Endodermal cell (in vitro differentiated cells): ENCODE measurements around the gene KRTAP5-9. TPM values are rescaled to one million over a fixed set of nuclear protein-coding genes. Genes with fewer than 3 reads are reported as not detected.

Experiments
- DNase-seq: peaks from one replicate; pipeline ENCODE4 v3.0.0-alpha.2; 2017
- H3K27ac ChIP-seq: 2 replicates; pipeline ENCODE4 v1.5.1; 2013; ENCODE audit warnings: mild to moderate bottlenecking, low read depth, low read length, moderate library complexity
- H3K27me3 ChIP-seq: 2 replicates; pipeline ENCODE4 v1.6.1; 2013; ENCODE audit warnings: mild to moderate bottlenecking, low read length, moderate library complexity; ENCODE audit not compliant: insufficient read depth, control insufficient read depth, poor library complexity, severe bottlenecking
- H3K36me3 ChIP-seq: 2 replicates; pipeline ENCODE4 v1.7.0; 2013; ENCODE audit warnings: mild to moderate bottlenecking, low read length, moderate library complexity; ENCODE audit not compliant: control insufficient read depth, insufficient read depth
- H3K4me1 ChIP-seq: one replicate; pipeline ENCODE4 v1.7.0; 2013; ENCODE audit warnings: low read length; ENCODE audit not compliant: control insufficient read depth, insufficient read depth
- H3K4me3 ChIP-seq: 2 replicates; pipeline ENCODE4 v1.5.1; 2013; ENCODE audit warnings: mild to moderate bottlenecking, low read length, moderate library complexity
- H3K9ac ChIP-seq: 2 replicates; pipeline ENCODE4 v1.6.1; 2013; ENCODE audit warnings: mild to moderate bottlenecking, low read length, moderate library complexity; ENCODE audit not compliant: poor library complexity, severe bottlenecking; ENCODE audit errors: extremely low read depth
- H3K9me3 ChIP-seq: 2 replicates; pipeline ENCODE4 v1.6.1; 2013; ENCODE audit warnings: mild to moderate bottlenecking, low read length, moderate library complexity; ENCODE audit not compliant: control insufficient read depth
- H3K27ac Mint-ChIP-seq: 2 replicates; pipeline ENCODE4 v1.8.0; 2020; ENCODE audit warnings: mixed read lengths
- H3K27me3 Mint-ChIP-seq: 2 replicates; pipeline ENCODE4 v1.8.0; 2021; ENCODE audit warnings: mild to moderate bottlenecking, mixed read lengths; ENCODE audit not compliant: insufficient read depth
- H3K36me3 Mint-ChIP-seq: 2 replicates; pipeline ENCODE4 v1.8.0; 2020; ENCODE audit warnings: low read depth, mixed read lengths
- H3K4me1 Mint-ChIP-seq: 2 replicates; pipeline ENCODE4 v1.8.0; 2020; ENCODE audit warnings: mixed read lengths
- H3K4me3 Mint-ChIP-seq: 2 replicates; pipeline ENCODE4 v1.8.0; 2020; ENCODE audit warnings: mild to moderate bottlenecking, moderate library complexity, mixed read lengths
- H3K9me3 Mint-ChIP-seq: 2 replicates; pipeline ENCODE4 v1.8.0; 2020; ENCODE audit warnings: mild to moderate bottlenecking, mixed read lengths
- WGBS, 2 experiments: methylation state at CpG; one replicate each; pipeline versions ENCODE4 v1.1.5 to v1.1.7; 2013; ENCODE audit warnings: missing lambda C conversion rate in 2 of 2, mixed read lengths in 1 of 2; ENCODE audit not compliant: insufficient coverage in 1 of 2, insufficient read length in 1 of 2; 5-methylcytosine and 5-hydroxymethylcytosine counted together
- total RNA-seq, 2 donors: library from RNA; stranded (reverse); fragmentation: NEBNext Ultra II Directional in 1 of 2; extraction: Animal tissue kit (Norgen Biotek cat#: 25700) in 1 of 2; gene quantifications; 2 replicates in 1 of 2; 3 replicates in 1 of 2; pipeline ENCODE4 v1.2.1, GENCODE V29; 2021
- TF ChIP-seq, protein P1 (sequence below): fragments of 200-600 bp; sonication (generic); conservative IDR thresholded peaks from 2 replicates; pipeline ENCODE4 v1.5.0; 2021; ENCODE audit warnings: antibody characterized with exemption, mild to moderate bottlenecking

Gene KRTAP5-9
- total RNA-seq, 2 donors from 2014 or later: 0.31 TPM; not detected in 1

GRCh38 chr11:71551711-71552110 lies 3.5 kb downstream of the KRTAP5-9 start:
- Mint-ChIP-seq H3K27me3 (peaks cover 28% of the 10 kb centered on the region), H3K4me3 (no peak overlapping the region), H3K9me3 (peaks cover 4% of the 10 kb centered on the region), H3K4me1 (no peaks in the 10 kb centered on the region), H3K36me3 (no peaks in the 10 kb centered on the region), H3K27ac (no peak overlapping the region)
- Histone ChIP-seq H3K27ac (no peak overlapping the region), H3K9me3 (no peaks in the 10 kb centered on the region), H3K27me3 (no peaks in the 10 kb centered on the region), H3K4me3 (no peak overlapping the region), H3K36me3 (no peaks in the 10 kb centered on the region), H3K4me1 (no peaks in the 10 kb centered on the region), H3K9ac (no peak overlapping the region)
- TF ChIP-seq, protein P1, sequence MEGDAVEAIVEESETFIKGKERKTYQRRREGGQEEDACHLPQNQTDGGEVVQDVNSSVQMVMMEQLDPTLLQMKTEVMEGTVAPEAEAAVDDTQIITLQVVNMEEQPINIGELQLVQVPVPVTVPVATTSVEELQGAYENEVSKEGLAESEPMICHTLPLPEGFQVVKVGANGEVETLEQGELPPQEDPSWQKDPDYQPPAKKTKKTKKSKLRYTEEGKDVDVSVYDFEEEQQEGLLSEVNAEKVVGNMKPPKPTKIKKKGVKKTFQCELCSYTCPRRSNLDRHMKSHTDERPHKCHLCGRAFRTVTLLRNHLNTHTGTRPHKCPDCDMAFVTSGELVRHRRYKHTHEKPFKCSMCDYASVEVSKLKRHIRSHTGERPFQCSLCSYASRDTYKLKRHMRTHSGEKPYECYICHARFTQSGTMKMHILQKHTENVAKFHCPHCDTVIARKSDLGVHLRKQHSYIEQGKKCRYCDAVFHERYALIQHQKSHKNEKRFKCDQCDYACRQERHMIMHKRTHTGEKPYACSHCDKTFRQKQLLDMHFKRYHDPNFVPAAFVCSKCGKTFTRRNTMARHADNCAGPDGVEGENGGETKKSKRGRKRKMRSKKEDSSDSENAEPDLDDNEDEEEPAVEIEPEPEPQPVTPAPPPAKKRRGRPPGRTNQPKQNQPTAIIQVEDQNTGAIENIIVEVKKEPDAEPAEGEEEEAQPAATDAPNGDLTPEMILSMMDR: no peak
- no peak for DNase-seq
- WGBS, 2 experiments: 100% methylated on average over 1 of the region's 1 CpG; no CpG with 5 or more reads in 1 of the 2 experiments

- Histone ChIP-seq H3K4me1 (no peaks in the 10 kb centered on the region), H3K27ac (no peak overlapping the region), H3K27me3 (no peaks in the 10 kb centered on the region), H3K36me3 (no peaks in the 10 kb centered on the region), H3K9me3 (peaks cover 15% of the 10 kb centered on the region), H3K9ac (no peak overlapping the region), H3K4me3 (no peak overlapping the region)
- Mint-ChIP-seq H3K36me3 (peaks cover 3% of the 10 kb centered on the region), H3K9me3 (peaks cover 28% of the 10 kb centered on the region), H3K4me3 (no peak overlapping the region), H3K4me1 (no peaks in the 10 kb centered on the region), H3K27me3 (peaks cover 8% of the 10 kb centered on the region), H3K27ac (no peak overlapping the region)
- 89 to 95% methylated on average over 3 to 6 of the region's 6 CpGs for WGBS, 2 experiments
- TF ChIP-seq, protein P1: no peak
- DNase-seq: no peak
These were observed 6.8 kb downstream of the KRTAP5-9 start for GRCh38 chr11:71554996-71555395.

DNA sequence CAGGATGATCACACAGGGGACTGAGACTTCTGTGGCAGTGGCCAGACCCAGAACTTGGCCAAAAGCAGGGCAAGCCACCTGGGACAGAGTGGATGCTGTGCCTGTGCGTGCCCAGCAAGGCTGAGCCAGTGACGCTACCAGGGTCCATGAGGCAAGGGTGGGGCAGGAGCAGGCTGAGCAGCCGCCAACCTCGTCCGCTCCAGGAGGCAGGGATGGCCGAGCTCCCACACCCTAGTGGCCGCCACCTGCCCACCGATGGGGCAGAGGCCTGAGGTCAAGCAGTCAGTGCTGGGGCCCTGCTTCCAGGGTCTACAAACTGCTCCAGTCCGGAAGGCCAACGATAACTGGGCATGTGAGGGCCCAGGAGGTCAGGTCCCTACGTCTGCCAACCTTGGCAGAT lies 7.3 kb downstream of the KRTAP5-9 start:
- no peak overlapping the region for H3K9ac ChIP-seq
- TF ChIP-seq, protein P1: no peak
- H3K9me3 Mint-ChIP-seq: peaks cover 32% of the 10 kb centered on the region
- H3K4me3 ChIP-seq: no peak overlapping the region
- H3K4me1 ChIP-seq: no peaks in the 10 kb centered on the region
- H3K27ac Mint-ChIP-seq: no peak overlapping the region
- 92 to 100% methylated on average over 4 to 11 of the region's 11 CpGs for WGBS, 2 experiments
- DNase-seq: no peak
- no peak overlapping the region for H3K27ac ChIP-seq
- H3K9me3 ChIP-seq: peaks cover 19% of the 10 kb centered on the region
- H3K36me3 ChIP-seq: no peaks in the 10 kb centered on the region
- H3K36me3 Mint-ChIP-seq: peaks cover 3% of the 10 kb centered on the region
- no peaks in the 10 kb centered on the region for H3K4me1 Mint-ChIP-seq
- H3K27me3 ChIP-seq: no peaks in the 10 kb centered on the region
- peaks cover 3% of the 10 kb centered on the region for H3K27me3 Mint-ChIP-seq
- H3K4me3 Mint-ChIP-seq: no peak overlapping the region
